GM12878 (cell line): ENCODE measurements around the gene RNF220. TPM values are rescaled to one million over a fixed set of nuclear protein-coding genes. Genes with fewer than 3 reads are reported as not detected.

Experiments used
- ATF7 ChIP-seq: fragments of 450-650 bp; IDR thresholded peaks from 2 replicates; pipeline ENCODE4 v1.6.1; 2016; ENCODE audit warnings: low read depth, mild to moderate bottlenecking
- BMI1 ChIP-seq: fragments of 450-650 bp; IDR thresholded peaks from 2 replicates; pipeline ENCODE4 v1.6.1; 2016; ENCODE audit warnings: mild to moderate bottlenecking, moderate library complexity, borderline replicate concordance
- CHD2 ChIP-seq: IDR thresholded peaks from 2 replicates; pipeline ENCODE4 v1.6.1; 2011; ENCODE audit warnings: low read depth, low read length, improper control_type of control experiment, borderline replicate concordance
- ELK1 ChIP-seq: IDR thresholded peaks from 2 replicates; pipeline ENCODE4 v1.6.1; 2012; ENCODE audit warnings: low read depth, low read length, improper control_type of control experiment
- IKZF1 ChIP-seq: fragments of 450-650 bp; conservative IDR thresholded peaks from 2 replicates; pipeline ENCODE4 v1.6.1; 2017; ENCODE audit warnings: antibody characterized with exemption, mild to moderate bottlenecking
- IRF4 ChIP-seq: IDR thresholded peaks from 2 replicates; pipeline ENCODE4 v1.6.1; 2011; ENCODE audit warnings: low read depth, low read length
- MLLT1 ChIP-seq: fragments of 450-650 bp; IDR thresholded peaks from 2 replicates; pipeline ENCODE4 v1.6.1; 2016; ENCODE audit warnings: mild to moderate bottlenecking
- NFYB ChIP-seq: IDR thresholded peaks from 2 replicates; pipeline ENCODE4 v1.6.1; 2011; ENCODE audit warnings: low read depth, mild to moderate bottlenecking, low read length, improper control_type of control experiment, moderate library complexity; ENCODE audit not compliant: insufficient read depth
- NR2C1 ChIP-seq: fragments of 450-650 bp; IDR thresholded peaks from 2 replicates; pipeline ENCODE4 v1.6.1; 2017; ENCODE audit warnings: antibody characterized with exemption, mild to moderate bottlenecking, moderate library complexity
- NR2F1 ChIP-seq: fragments of 450-650 bp; conservative IDR thresholded peaks from 2 replicates; pipeline ENCODE4 v1.6.1; 2017; ENCODE audit warnings: mild to moderate bottlenecking
- POLR2A ChIP-seq: IDR thresholded peaks from 2 replicates; pipeline ENCODE4 v1.6.1; 2011; ENCODE audit warnings: low read depth, mild to moderate bottlenecking, low read length
- POLR2AphosphoS5 ChIP-seq: IDR thresholded peaks from 2 replicates; pipeline ENCODE4 v1.6.1; 2011; ENCODE audit warnings: mild to moderate bottlenecking, low read length, inconsistent platforms
- SIX5 ChIP-seq: IDR thresholded peaks from 2 replicates; pipeline ENCODE4 v1.6.1; 2011; ENCODE audit warnings: mild to moderate bottlenecking, low read depth, low read length, moderate library complexity; ENCODE audit not compliant: severe bottlenecking
- TBL1XR1 ChIP-seq: IDR thresholded peaks from 2 replicates; pipeline ENCODE4 v1.6.1; 2012; ENCODE audit warnings: low read depth, low read length, improper control_type of control experiment
- ZNF622 ChIP-seq: fragments of 450-650 bp; IDR thresholded peaks from 2 replicates; pipeline ENCODE4 v1.6.1; 2017; ENCODE audit warnings: mild to moderate bottlenecking, inconsistent platforms
- ZSCAN29 ChIP-seq: fragments of 450-650 bp; IDR thresholded peaks from 2 replicates; pipeline ENCODE4 v1.6.1; 2017; ENCODE audit warnings: mild to moderate bottlenecking, moderate library complexity
- polyA plus RNA-seq, 11 experiments: library from polyadenylated mRNA; depleted of rRNA in 4 of 11; unstranded in 6 of 11; stranded (reverse) in 5 of 11; fragments of >200 nt; fragmentation: Nextera tagmentation in 4 of 11; fragmentation: Illumina TruSeq in 1 of 11; extraction: Ambion mirVana in 4 of 11; extraction: Trizol in 1 of 11; gene quantifications; 1 replicate in 1 of 11; 2 replicates in 10 of 11; pipeline versions ENCODE4 v1.2.1 to v1.2.3, GENCODE V29; 2011 to 2016; ENCODE audit warnings: inconsistent platforms in 2 of 11, missing spikeins in 2 of 11, low read depth in 1 of 11
- total RNA-seq, 4 experiments: library from RNA; depleted of rRNA in 3 of 4; stranded (reverse); fragments of >200 nt in 3 of 4; fragmentation: Illumina TruSeq in 1 of 4; extraction: Trizol in 1 of 4; gene quantifications; 2 replicates each; pipeline versions ENCODE4 v1.2.1 to v1.2.3, GENCODE V29; 2013 to 2021
- TF ChIP-seq, protein P1 (sequence below): IDR thresholded peaks from 2 replicates; pipeline ENCODE4 v1.6.1; 2011; ENCODE audit warnings: low read depth, low read length, improper control_type of control experiment, borderline replicate concordance
- TF ChIP-seq, protein P2 (sequence below): fragments of 450-650 bp; IDR thresholded peaks from 2 replicates; pipeline ENCODE4 v1.6.1; 2016; ENCODE audit warnings: mild to moderate bottlenecking, moderate library complexity, borderline replicate concordance
- TF ChIP-seq, protein P3 (sequence below): fragments of 450-650 bp; IDR thresholded peaks from 2 replicates; pipeline ENCODE4 v1.6.1; 2017; ENCODE audit warnings: mild to moderate bottlenecking

The RNF220 gene
- total and polyA plus RNA-seq, 10 of the 15 experiments (the other 5 are each of a cell fraction or from before 2014, with no cell fraction given) = 4.6 to 84.1 (median 53.7) TPM

- TF ChIP-seq NR2F1 (peak; percentile 97), ATF7 (peak; percentile 54; the same call in 1 of the 2 replicates), ZSCAN29 (no peak), IRF4 (no peak), TBL1XR1 (0 out of 2 replicates have a peak, but pooled peaks have one; percentile 29), BMI1 (peak; percentile 96), MLLT1 (peak; percentile 98), ELK1 (peak; percentile 49; the same call in 1 of the 2 replicates), IKZF1 (0 out of 2 replicates have a peak, but pooled peaks have one; percentile 44), POLR2AphosphoS5 (peak; percentile 72; the same call in 1 of the 2 replicates), SIX5 (no peak), NR2C1 (peak; percentile 85), ZNF622 (no peak), CHD2 (peak; percentile 96), NFYB (peak; percentile 94), POLR2A (peak; percentile 84)
- TF ChIP-seq, protein P1, sequence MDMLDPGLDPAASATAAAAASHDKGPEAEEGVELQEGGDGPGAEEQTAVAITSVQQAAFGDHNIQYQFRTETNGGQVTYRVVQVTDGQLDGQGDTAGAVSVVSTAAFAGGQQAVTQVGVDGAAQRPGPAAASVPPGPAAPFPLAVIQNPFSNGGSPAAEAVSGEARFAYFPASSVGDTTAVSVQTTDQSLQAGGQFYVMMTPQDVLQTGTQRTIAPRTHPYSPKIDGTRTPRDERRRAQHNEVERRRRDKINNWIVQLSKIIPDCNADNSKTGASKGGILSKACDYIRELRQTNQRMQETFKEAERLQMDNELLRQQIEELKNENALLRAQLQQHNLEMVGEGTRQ = no peak
- TF ChIP-seq, protein P2, sequence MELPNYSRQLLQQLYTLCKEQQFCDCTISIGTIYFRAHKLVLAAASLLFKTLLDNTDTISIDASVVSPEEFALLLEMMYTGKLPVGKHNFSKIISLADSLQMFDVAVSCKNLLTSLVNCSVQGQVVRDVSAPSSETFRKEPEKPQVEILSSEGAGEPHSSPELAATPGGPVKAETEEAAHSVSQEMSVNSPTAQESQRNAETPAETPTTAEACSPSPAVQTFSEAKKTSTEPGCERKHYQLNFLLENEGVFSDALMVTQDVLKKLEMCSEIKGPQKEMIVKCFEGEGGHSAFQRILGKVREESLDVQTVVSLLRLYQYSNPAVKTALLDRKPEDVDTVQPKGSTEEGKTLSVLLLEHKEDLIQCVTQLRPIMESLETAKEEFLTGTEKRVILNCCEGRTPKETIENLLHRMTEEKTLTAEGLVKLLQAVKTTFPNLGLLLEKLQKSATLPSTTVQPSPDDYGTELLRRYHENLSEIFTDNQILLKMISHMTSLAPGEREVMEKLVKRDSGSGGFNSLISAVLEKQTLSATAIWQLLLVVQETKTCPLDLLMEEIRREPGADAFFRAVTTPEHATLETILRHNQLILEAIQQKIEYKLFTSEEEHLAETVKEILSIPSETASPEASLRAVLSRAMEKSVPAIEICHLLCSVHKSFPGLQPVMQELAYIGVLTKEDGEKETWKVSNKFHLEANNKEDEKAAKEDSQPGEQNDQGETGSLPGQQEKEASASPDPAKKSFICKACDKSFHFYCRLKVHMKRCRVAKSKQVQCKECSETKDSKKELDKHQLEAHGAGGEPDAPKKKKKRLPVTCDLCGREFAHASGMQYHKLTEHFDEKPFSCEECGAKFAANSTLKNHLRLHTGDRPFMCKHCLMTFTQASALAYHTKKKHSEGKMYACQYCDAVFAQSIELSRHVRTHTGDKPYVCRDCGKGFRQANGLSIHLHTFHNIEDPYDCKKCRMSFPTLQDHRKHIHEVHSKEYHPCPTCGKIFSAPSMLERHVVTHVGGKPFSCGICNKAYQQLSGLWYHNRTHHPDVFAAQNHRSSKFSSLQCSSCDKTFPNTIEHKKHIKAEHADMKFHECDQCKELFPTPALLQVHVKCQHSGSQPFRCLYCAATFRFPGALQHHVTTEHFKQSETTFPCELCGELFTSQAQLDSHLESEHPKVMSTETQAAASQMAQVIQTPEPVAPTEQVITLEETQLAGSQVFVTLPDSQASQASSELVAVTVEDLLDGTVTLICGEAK = peak; percentile 81
- TF ChIP-seq, protein P3, sequence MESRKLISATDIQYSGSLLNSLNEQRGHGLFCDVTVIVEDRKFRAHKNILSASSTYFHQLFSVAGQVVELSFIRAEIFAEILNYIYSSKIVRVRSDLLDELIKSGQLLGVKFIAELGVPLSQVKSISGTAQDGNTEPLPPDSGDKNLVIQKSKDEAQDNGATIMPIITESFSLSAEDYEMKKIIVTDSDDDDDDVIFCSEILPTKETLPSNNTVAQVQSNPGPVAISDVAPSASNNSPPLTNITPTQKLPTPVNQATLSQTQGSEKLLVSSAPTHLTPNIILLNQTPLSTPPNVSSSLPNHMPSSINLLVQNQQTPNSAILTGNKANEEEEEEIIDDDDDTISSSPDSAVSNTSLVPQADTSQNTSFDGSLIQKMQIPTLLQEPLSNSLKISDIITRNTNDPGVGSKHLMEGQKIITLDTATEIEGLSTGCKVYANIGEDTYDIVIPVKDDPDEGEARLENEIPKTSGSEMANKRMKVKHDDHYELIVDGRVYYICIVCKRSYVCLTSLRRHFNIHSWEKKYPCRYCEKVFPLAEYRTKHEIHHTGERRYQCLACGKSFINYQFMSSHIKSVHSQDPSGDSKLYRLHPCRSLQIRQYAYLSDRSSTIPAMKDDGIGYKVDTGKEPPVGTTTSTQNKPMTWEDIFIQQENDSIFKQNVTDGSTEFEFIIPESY = peak; percentile 64; the same call in 1 of the 2 replicates
Measured at GRCh38 chr1:44674113-44675000, 269.3 kb downstream of the RNF220 start, which contains the start of the genes ARMH1 and TMEM53 (continued).
